GM12878 (cell line): ENCODE data around the gene STAMBPL1. TPM values are rescaled to one million over a fixed set of nuclear protein-coding genes. Genes with fewer than 3 reads are reported as not detected.

Source experiments
- MEF2A ChIP-seq: IDR thresholded peaks from 2 replicates; pipeline ENCODE4 v1.6.1; 2011; ENCODE audit warnings: low read depth, mild to moderate bottlenecking, low read length, moderate library complexity; ENCODE audit not compliant: insufficient read depth
- POLR2A ChIP-seq: IDR thresholded peaks from 2 replicates; pipeline ENCODE4 v1.6.1; 2011; ENCODE audit warnings: low read depth, mild to moderate bottlenecking, low read length
- POLR2AphosphoS5 ChIP-seq: IDR thresholded peaks from 2 replicates; pipeline ENCODE4 v1.6.1; 2011; ENCODE audit warnings: mild to moderate bottlenecking, low read length, inconsistent platforms
- RELA ChIP-seq: fragments of 450-650 bp; IDR thresholded peaks from 2 replicates; pipeline ENCODE4 v1.8.0; 2014; ENCODE audit warnings: borderline replicate concordance; ENCODE audit not compliant: partially characterized antibody
- YY1 ChIP-seq: IDR thresholded peaks from 2 replicates; pipeline ENCODE4 v1.6.1; 2011; ENCODE audit warnings: low read depth, mild to moderate bottlenecking, low read length
- polyA plus RNA-seq, 11 experiments: library from polyadenylated mRNA; depleted of rRNA in 4 of 11; unstranded in 6 of 11; stranded (reverse) in 5 of 11; fragments of >200 nt; fragmentation: Nextera tagmentation in 4 of 11; fragmentation: Illumina TruSeq in 1 of 11; extraction: Ambion mirVana in 4 of 11; extraction: Trizol in 1 of 11; gene quantifications; 1 replicate in 1 of 11; 2 replicates in 10 of 11; pipeline versions ENCODE4 v1.2.1 to v1.2.3, GENCODE V29; 2011 to 2016; ENCODE audit warnings: inconsistent platforms in 2 of 11, missing spikeins in 2 of 11, low read depth in 1 of 11
- total RNA-seq, 4 experiments: library from RNA; depleted of rRNA in 3 of 4; stranded (reverse); fragments of >200 nt in 3 of 4; fragmentation: Illumina TruSeq in 1 of 4; extraction: Trizol in 1 of 4; gene quantifications; 2 replicates each; pipeline versions ENCODE4 v1.2.1 to v1.2.3, GENCODE V29; 2013 to 2021
- TF ChIP-seq, protein P1 (sequence below): fragments of 450-650 bp; IDR thresholded peaks from 2 replicates; pipeline ENCODE4 v1.6.1; 2018; ENCODE audit warnings: mild to moderate bottlenecking, low read depth, moderate library complexity; ENCODE audit not compliant: partially characterized antibody
- TF ChIP-seq, protein P2 (sequence below): fragments of 450-650 bp; formaldehyde crosslinking; IDR thresholded peaks from 2 replicates; pipeline ENCODE4 v1.5.0; 2022; ENCODE audit warnings: mild to moderate bottlenecking, missing genetic modification characterization

STAMBPL1 gene
- total and polyA plus RNA-seq, 10 of the 15 experiments (the other 5 are each of a cell fraction or from before 2014, with no cell fraction given): 7.5 to 44.1 (median 25.4) TPM

DNA sequence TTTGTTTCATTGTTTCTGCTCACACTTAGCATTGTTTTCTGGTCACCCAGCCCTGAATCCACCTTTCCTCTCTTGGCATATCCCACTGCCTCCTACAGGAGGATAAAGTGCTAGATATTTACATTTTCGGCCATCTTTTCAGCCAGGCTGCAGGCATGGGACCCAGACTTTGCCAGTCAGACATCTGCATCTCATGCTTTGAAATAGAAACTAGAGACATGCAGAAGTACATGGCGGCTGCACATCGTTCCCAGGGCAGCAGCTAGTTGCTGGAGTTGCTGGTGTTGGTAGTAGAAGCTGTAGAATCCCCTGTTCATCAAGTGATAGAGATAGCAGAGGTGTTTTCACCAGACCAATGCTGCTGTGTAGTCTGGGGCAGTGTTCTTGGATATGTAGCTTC, 18.7 kb downstream of the STAMBPL1 start (continued):
- TF ChIP-seq, protein P1, sequence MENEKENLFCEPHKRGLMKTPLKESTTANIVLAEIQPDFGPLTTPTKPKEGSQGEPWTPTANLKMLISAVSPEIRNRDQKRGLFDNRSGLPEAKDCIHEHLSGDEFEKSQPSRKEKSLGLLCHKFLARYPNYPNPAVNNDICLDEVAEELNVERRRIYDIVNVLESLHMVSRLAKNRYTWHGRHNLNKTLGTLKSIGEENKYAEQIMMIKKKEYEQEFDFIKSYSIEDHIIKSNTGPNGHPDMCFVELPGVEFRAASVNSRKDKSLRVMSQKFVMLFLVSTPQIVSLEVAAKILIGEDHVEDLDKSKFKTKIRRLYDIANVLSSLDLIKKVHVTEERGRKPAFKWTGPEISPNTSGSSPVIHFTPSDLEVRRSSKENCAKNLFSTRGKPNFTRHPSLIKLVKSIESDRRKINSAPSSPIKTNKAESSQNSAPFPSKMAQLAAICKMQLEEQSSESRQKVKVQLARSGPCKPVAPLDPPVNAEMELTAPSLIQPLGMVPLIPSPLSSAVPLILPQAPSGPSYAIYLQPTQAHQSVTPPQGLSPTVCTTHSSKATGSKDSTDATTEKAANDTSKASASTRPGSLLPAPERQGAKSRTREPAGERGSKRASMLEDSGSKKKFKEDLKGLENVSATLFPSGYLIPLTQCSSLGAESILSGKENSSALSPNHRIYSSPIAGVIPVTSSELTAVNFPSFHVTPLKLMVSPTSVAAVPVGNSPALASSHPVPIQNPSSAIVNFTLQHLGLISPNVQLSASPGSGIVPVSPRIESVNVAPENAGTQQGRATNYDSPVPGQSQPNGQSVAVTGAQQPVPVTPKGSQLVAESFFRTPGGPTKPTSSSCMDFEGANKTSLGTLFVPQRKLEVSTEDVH: no peak
- TF ChIP-seq, protein P2, sequence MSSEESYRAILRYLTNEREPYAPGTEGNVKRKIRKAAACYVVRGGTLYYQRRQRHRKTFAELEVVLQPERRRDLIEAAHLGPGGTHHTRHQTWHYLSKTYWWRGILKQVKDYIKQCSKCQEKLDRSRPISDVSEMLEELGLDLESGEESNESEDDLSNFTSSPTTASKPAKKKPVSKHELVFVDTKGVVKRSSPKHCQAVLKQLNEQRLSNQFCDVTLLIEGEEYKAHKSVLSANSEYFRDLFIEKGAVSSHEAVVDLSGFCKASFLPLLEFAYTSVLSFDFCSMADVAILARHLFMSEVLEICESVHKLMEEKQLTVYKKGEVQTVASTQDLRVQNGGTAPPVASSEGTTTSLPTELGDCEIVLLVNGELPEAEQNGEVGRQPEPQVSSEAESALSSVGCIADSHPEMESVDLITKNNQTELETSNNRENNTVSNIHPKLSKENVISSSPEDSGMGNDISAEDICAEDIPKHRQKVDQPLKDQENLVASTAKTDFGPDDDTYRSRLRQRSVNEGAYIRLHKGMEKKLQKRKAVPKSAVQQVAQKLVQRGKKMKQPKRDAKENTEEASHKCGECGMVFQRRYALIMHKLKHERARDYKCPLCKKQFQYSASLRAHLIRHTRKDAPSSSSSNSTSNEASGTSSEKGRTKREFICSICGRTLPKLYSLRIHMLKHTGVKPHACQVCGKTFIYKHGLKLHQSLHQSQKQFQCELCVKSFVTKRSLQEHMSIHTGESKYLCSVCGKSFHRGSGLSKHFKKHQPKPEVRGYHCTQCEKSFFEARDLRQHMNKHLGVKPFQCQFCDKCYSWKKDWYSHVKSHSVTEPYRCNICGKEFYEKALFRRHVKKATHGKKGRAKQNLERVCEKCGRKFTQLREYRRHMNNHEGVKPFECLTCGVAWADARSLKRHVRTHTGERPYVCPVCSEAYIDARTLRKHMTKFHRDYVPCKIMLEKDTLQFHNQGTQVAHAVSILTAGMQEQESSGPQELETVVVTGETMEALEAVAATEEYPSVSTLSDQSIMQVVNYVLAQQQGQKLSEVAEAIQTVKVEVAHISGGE (CRISPR knock-in tag): no peak
- peak; percentile 35; the same call in 1 of the 2 replicates for TF ChIP-seq POLR2A
- no peak for TF ChIP-seq RELA
- TF ChIP-seq MEF2A: no peak
- peak; percentile 51; the same call in 1 of the 2 replicates for TF ChIP-seq POLR2AphosphoS5
- peak; percentile 88 for TF ChIP-seq YY1
